GM21723 (cell line): ENCODE data around the gene C22orf23.
"Not testable (repeated sequence)": the region's sequence is repeated elsewhere in the genome, so short reads cannot be mapped to it uniquely, and the experiment has no call there.

Experiments
- ATAC-seq: cut with Tn5 transposase; IDR thresholded peaks from one replicate; pipeline ENCODE4 v1.9.1; 2021; ENCODE audit warnings: mild to moderate bottlenecking, moderate library complexity; ENCODE audit not compliant: unreplicated experiment

C22orf23 gene

GRCh38 chr22:37982938-37983859 is 29.8 kb upstream of the C22orf23 start:
- ATAC-seq = no peak

GRCh38 chr22:37982151-37982785 is 28.9 kb upstream of the C22orf23 start:
- no peak for ATAC-seq

- no peak for ATAC-seq
Observed at GRCh38 chr22:37981282-37982011, 28.0 kb upstream of the C22orf23 start.

- ATAC-seq = no peak
Observed at GRCh38 chr22:37979782-37980181, 26.4 kb upstream of the C22orf23 start.

- ATAC-seq = no peak
Observed at GRCh38 chr22:37976547-37976946, 23.1 kb upstream of the C22orf23 start.

GRCh38 chr22:37976022-37976421 is 22.6 kb upstream of the C22orf23 start:
- ATAC-seq = not testable (repeated sequence)

- no peak for ATAC-seq
Observed at GRCh38 chr22:37975153-37975552, 21.8 kb upstream of the C22orf23 start.

GRCh38 chr22:37973271-37974170 is 20.1 kb upstream of the C22orf23 start:
- no peak for ATAC-seq

GRCh38 chr22:37972527-37972926 is 19.1 kb upstream of the C22orf23 start:
- no peak for ATAC-seq

- no peak for ATAC-seq
Observed at GRCh38 chr22:37971475-37972434, 18.4 kb upstream of the C22orf23 start.

- no peak for ATAC-seq
Observed at GRCh38 chr22:37970864-37971263, 17.5 kb upstream of the C22orf23 start.

GRCh38 chr22:37968452-37969251 is 15.3 kb upstream of the C22orf23 start:
- no peak for ATAC-seq

- no peak for ATAC-seq
Observed at GRCh38 chr22:37967637-37968451, 14.4 kb upstream of the C22orf23 start.

GRCh38 chr22:37967147-37967546 is 13.7 kb upstream of the C22orf23 start:
- no peak for ATAC-seq

GRCh38 chr22:37965940-37966664 is 12.7 kb upstream of the C22orf23 start:
- no peak for ATAC-seq

- ATAC-seq = no peak
Observed at GRCh38 chr22:37961062-37961461, 7.7 kb upstream of the C22orf23 start.

- no peak for ATAC-seq
Observed at GRCh38 chr22:37959231-37959825, 5.9 kb upstream of the C22orf23 start.
